HepG2 (cell line): ENCODE data around the gene LRRC28. TPM values are rescaled to one million over a fixed set of nuclear protein-coding genes. Genes with fewer than 3 reads are reported as not detected.

ENCODE experiments used
- ATAC-seq: fragments of 200-7000 bp; cut with Tn5 transposase; 3 replicates; pipeline ENCODE4 v1.9.1; 2020; ENCODE audit warnings: mild to moderate bottlenecking, moderate library complexity
- BruUV-seq: library from RNA; stranded (reverse); fragments of 400-500 nt; replicated peaks from 2 replicates; lab custom pipeline; 2021; lab: Mats Ljungman, UMichigan
- CTCF ChIA-PET: fragments of 300-600 bp; formaldehyde crosslinking; extraction: SDS; loops from one replicate; lab custom pipeline; 2021; ENCODE audit warnings: low total read pairs, inconsistent platforms, low intra/inter-chr PET ratio; lab: Yijun Ruan, JAX
- POLR2A ChIA-PET: fragments of 350-600 bp; sonication (Branson Sonifier 250); formaldehyde crosslinking; loops from one replicate; lab custom pipeline; 2020; ENCODE audit warnings: antibody characterized with exemption, inconsistent platforms; lab: Yijun Ruan, JAX
- DNase-seq: peaks from one replicate; pipeline ENCODE4 v3.0.0-alpha.2; 2015; ENCODE audit warnings: low spot score
- FAIRE-seq: peaks from 3 replicates; lab custom pipeline; 2011; peaks lifted over from hg19 to GRCh38; lab: Jason Lieb, UNC
- H2AFZ ChIP-seq: one replicate; pipeline ENCODE4 v1.6.1; 2011; ENCODE audit warnings: low read length, inconsistent platforms
- H3K27ac ChIP-seq: fragments of 300-600 bp; 3 replicates; pipeline ENCODE4 v1.8.0; 2011; ENCODE audit warnings: mixed run types, mild to moderate bottlenecking, mixed read lengths, low read length, inconsistent platforms; ENCODE audit not compliant: insufficient read depth; ENCODE audit errors: extremely low read length
- H3K27me3 ChIP-seq, 2 experiments: fragments of 200-600 bp in 1 of 2; 2 replicates in 1 of 2; 3 replicates in 1 of 2; pipeline versions ENCODE4 v1.6.0 to v1.8.0; 2011; ENCODE audit warnings: low read length in 2 of 2, mild to moderate bottlenecking in 2 of 2, moderate library complexity in 2 of 2, inconsistent platforms in 1 of 2; ENCODE audit not compliant: insufficient read depth in 2 of 2, control insufficient read depth in 1 of 2
- H3K36me3 ChIP-seq, 2 experiments: fragments of 200-600 bp in 1 of 2; replicated peaks in 1 of 2; 2 replicates in 1 of 2; 3 replicates in 1 of 2; pipeline versions ENCODE4 v1.5.1 to v1.8.0; 2011; ENCODE audit warnings: low read length in 2 of 2, inconsistent platforms in 1 of 2; ENCODE audit not compliant: insufficient read depth in 2 of 2, control insufficient read depth in 1 of 2
- H3K4me1 ChIP-seq: 2 replicates; pipeline ENCODE4 v1.5.1; 2012; ENCODE audit warnings: low read length, inconsistent platforms; ENCODE audit not compliant: insufficient read depth
- H3K4me2 ChIP-seq: 2 replicates; pipeline ENCODE4 v1.6.0; 2011; ENCODE audit warnings: low read depth, low read length, inconsistent platforms
- H3K4me3 ChIP-seq, 3 experiments: fragments of 200-600 bp in 1 of 3; sonication (generic), shearing (Covaris generic) in 1 of 3; replicated peaks in 1 of 3; 2 replicates each; pipeline ENCODE4 v1.5.1; 2011 to 2016; ENCODE audit warnings: low read length in 3 of 3, inconsistent platforms in 2 of 3, low read depth in 2 of 3, mild to moderate bottlenecking in 2 of 3, control low read depth in 1 of 3, mixed read lengths in 1 of 3; ENCODE audit not compliant: insufficient read depth in 1 of 3
- H3K79me2 ChIP-seq: one replicate; pipeline ENCODE4 v1.6.1; 2011; ENCODE audit warnings: low read length, inconsistent platforms; ENCODE audit not compliant: insufficient read depth
- H3K9ac ChIP-seq: 2 replicates; pipeline ENCODE4 v1.6.0; 2011; ENCODE audit warnings: mild to moderate bottlenecking, low read depth, low read length, inconsistent platforms; ENCODE audit not compliant: insufficient read depth
- H3K9me3 ChIP-seq: 2 replicates; pipeline ENCODE4 v1.5.1; 2012; ENCODE audit warnings: mild to moderate bottlenecking, low read length
- H4K20me1 ChIP-seq: 2 replicates; pipeline ENCODE4 v1.6.0; 2011; ENCODE audit warnings: inconsistent platforms, mild to moderate bottlenecking, low read length, moderate library complexity; ENCODE audit not compliant: insufficient read depth
- CC2D1A ChIP-seq: sonication (generic); formaldehyde crosslinking; IDR thresholded peaks from 2 replicates; pipeline ENCODE4 v1.8.1; 2023; ENCODE audit warnings: mild to moderate bottlenecking, missing genetic modification reagents
- GATAD2A ChIP-seq: IDR thresholded peaks from 2 replicates; pipeline ENCODE4 v1.6.1; 2016
- HDAC6 ChIP-seq: fragments of 200-600 bp; sonication (generic); IDR thresholded peaks from 2 replicates; pipeline ENCODE4 v1.7.0; 2017; ENCODE audit warnings: mild to moderate bottlenecking, antibody characterized with exemption, low read length, low read depth
- POLR2G ChIP-seq: fragments of 200-400 bp; formaldehyde crosslinking; IDR thresholded peaks from 2 replicates; pipeline ENCODE4 v1.6.1; 2018; ENCODE audit warnings: mild to moderate bottlenecking, low read depth, low read length, moderate library complexity
- SOX6 ChIP-seq, 2 experiments: fragments of 450-650 bp in 1 of 2; sonication (generic) in 1 of 2; formaldehyde crosslinking in 1 of 2; IDR thresholded peaks; 2 replicates each; pipeline versions ENCODE4 v1.4.0 to v1.6.1; 2017 to 2020; ENCODE audit warnings: antibody characterized with exemption in 1 of 2, mild to moderate bottlenecking in 1 of 2, missing genetic modification reagents in 1 of 2
- STAT6 ChIP-seq: sonication (generic); formaldehyde crosslinking; IDR thresholded peaks from 2 replicates; pipeline ENCODE4 v1.4.0; 2020; ENCODE audit warnings: missing genetic modification reagents, mild to moderate bottlenecking, borderline replicate concordance
- TCF12 ChIP-seq, 2 experiments: fragments of 450-650 bp in 1 of 2; sonication (generic) in 1 of 2; formaldehyde crosslinking in 1 of 2; IDR thresholded peaks; 2 replicates each; pipeline versions ENCODE4 v1.6.1 to v1.8.0; 2017 to 2022; ENCODE audit warnings: antibody characterized with exemption in 1 of 2, mild to moderate bottlenecking in 1 of 2, missing genetic modification reagents in 1 of 2, moderate library complexity in 1 of 2
- ZFP36 ChIP-seq: fragments of 150-350 bp; IDR thresholded peaks from 2 replicates; pipeline ENCODE4 v1.6.1; 2018; ENCODE audit warnings: borderline replicate concordance, low read length, low read depth; ENCODE audit not compliant: partially characterized antibody
- ZNF34 ChIP-seq: sonication (generic); formaldehyde crosslinking; IDR thresholded peaks from 2 replicates; pipeline ENCODE4 v1.4.0; 2020; ENCODE audit warnings: mild to moderate bottlenecking, missing genetic modification reagents, borderline replicate concordance
- ZNF567 ChIP-seq: sonication (generic); formaldehyde crosslinking; IDR thresholded peaks from 2 replicates; pipeline ENCODE4 v1.8.1; 2023; ENCODE audit warnings: mild to moderate bottlenecking, missing genetic modification reagents, borderline replicate concordance
- ZNF616 ChIP-seq: sonication (generic); formaldehyde crosslinking; IDR thresholded peaks from 2 replicates; pipeline ENCODE4 v1.5.0; 2020; ENCODE audit warnings: low read depth, mild to moderate bottlenecking, missing genetic modification reagents
- WGBS: methylation state at CpG from one replicate; pipeline ENCODE4 v1.1.6; 2017; ENCODE audit warnings: low lambda C conversion rate; 5-methylcytosine and 5-hydroxymethylcytosine counted together
- in situ Hi-C: cut with HindIII; loops from 2 replicates; pipeline ENCODE4 v1.10.0; 2017; ENCODE audit warnings: low pct_unique_long_range_greater_than_20kb; ENCODE audit not compliant: extremely low pct_ligation_motif_present
- intact Hi-C: fragments of 100-400 bp; cut with micrococcal nuclease; formaldehyde crosslinking; loops from one replicate; pipeline ENCODE4 v1.10.0; 2022; ENCODE audit not compliant: unreplicated experiment
- polyA plus RNA-seq, 8 experiments: library from polyadenylated mRNA; depleted of rRNA in 3 of 8; stranded (reverse) in 7 of 8; unstranded in 1 of 8; fragments of >200 nt; fragmentation: Illumina TruSeq in 4 of 8; extraction: Trizol in 4 of 8; gene quantifications; 2 replicates each; pipeline versions ENCODE4 v1.2.1 to v1.2.3, GENCODE V29; 2011 to 2016; ENCODE audit warnings: low read depth in 4 of 8, missing spikeins in 1 of 8, mixed read lengths in 1 of 8; ENCODE audit not compliant: insufficient read depth in 1 of 8
- total RNA-seq, 5 experiments: library from RNA; depleted of rRNA; stranded (reverse); fragments of >200 nt; fragmentation: Illumina TruSeq; extraction: Trizol; gene quantifications; 2 replicates each; pipeline ENCODE4 v1.2.3, GENCODE V29; 2016; ENCODE audit warnings: low read depth in 1 of 5
- TF ChIP-seq, protein P1 (sequence below): sonication (generic); formaldehyde crosslinking; IDR thresholded peaks from 2 replicates; pipeline ENCODE4 v1.4.0; 2020; ENCODE audit warnings: missing genetic modification reagents

Gene LRRC28
- total and polyA plus RNA-seq, 2 of the 13 experiments (the other 11 are each of a cell fraction or from before 2014, with no cell fraction given) = 17.5 to 21.3 TPM

- no peak for DNase-seq
- no peak for FAIRE-seq
- peaks cover 2% of the 10 kb centered on the region for H3K79me2 ChIP-seq
- H3K9ac ChIP-seq = no peak overlapping the region
- POLR2A ChIA-PET = no interaction called here
- 90% methylated on average over 3 of the region's 3 CpGs for WGBS
- H2AFZ ChIP-seq = no peak overlapping the region
- H3K27ac ChIP-seq = no peak overlapping the region
- H3K27me3 ChIP-seq = no peaks in the 10 kb centered on the region
- no peaks in the 10 kb centered on the region for H3K36me3 ChIP-seq
- H3K4me1 ChIP-seq = peaks cover under 1% of the 10 kb centered on the region; the same call in 1 of the 2 replicates
- H3K9me3 ChIP-seq = no peaks in the 10 kb centered on the region
- H3K4me3 ChIP-seq = no peak overlapping the region
- CTCF ChIA-PET = interaction anchor here (2.3 kb wide), 1 partner anchor 430 kb away, joined by 16 read pairs; no protein-coding TSS in a partner anchor
- ATAC-seq = no peak
- in situ Hi-C loops (loop anchor here (25.0 kb wide), 2 partner anchors 864 to 1064 kb away; partner anchors contain the start of gene ADAMTS17), intact Hi-C loops (loop anchor here (1.0 kb wide), 2 partner anchors 430 to 482 kb away; no protein-coding TSS in a partner anchor)
- no peak overlapping the region for H3K4me2 ChIP-seq
- no peaks in the 10 kb centered on the region for H4K20me1 ChIP-seq
- no TSS peak for BruUV-seq
- TF ChIP-seq SOX6 (IDR thresholded peaks at IDR 0.05) (no peak), SOX6 (CRISPR knock-in tag; IDR thresholded peaks at IDR 0.05) (no peak), ZNF34 (no peak), HDAC6 (no peak)
Observed at GRCh38 chr15:99273801-99274200, 22.5 kb downstream of the LRRC28 start.

DNA sequence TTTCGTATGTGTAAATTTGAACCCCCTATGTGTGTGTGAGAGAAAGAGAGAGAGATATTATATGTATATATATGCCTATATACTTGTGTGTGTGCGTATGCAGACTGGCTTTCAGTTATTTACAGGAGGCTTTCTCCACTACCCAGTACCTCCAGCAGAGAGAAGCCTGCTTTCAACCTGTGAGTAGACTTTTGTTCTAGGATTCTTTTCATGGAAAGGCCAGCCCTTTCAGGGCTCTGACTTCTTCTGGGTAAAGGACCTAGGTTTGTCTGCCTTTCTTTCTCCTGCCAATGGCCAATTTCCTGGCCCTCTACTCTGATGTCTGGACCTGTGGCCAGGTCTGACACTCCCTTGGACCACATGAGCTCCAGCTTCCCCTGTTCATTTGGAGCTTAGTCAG is 23.8 kb downstream of the LRRC28 start:
- H3K4me1 ChIP-seq = no peaks in the 10 kb centered on the region
- FAIRE-seq (no peak), ATAC-seq (no peak), DNase-seq (no peak)
- H3K27ac ChIP-seq = no peak overlapping the region
- H3K4me3 ChIP-seq = no peak overlapping the region
- no peak overlapping the region for H3K9ac ChIP-seq
- 99% methylated on average over 2 of the region's 2 CpGs for WGBS
- in situ Hi-C loops (no loop called here), intact Hi-C loops (no loop called here)
- H3K9me3 ChIP-seq = no peaks in the 10 kb centered on the region
- ChIA-PET CTCF (no interaction called here), POLR2A (no interaction called here)
- H3K36me3 ChIP-seq = no peaks in the 10 kb centered on the region
- no TSS peak for BruUV-seq
- H3K79me2 ChIP-seq = peaks cover 2% of the 10 kb centered on the region
- H2AFZ ChIP-seq = no peak overlapping the region
- no peak overlapping the region for H3K4me2 ChIP-seq
- H4K20me1 ChIP-seq = no peaks in the 10 kb centered on the region
- no peaks in the 10 kb centered on the region for H3K27me3 ChIP-seq
- no peak for TF ChIP-seq GATAD2A
- no peak for TF ChIP-seq CC2D1A (CRISPR knock-in tag)
- TF ChIP-seq ZNF567 (CRISPR knock-in tag) = no peak
- TF ChIP-seq ZNF616 (CRISPR knock-in tag) = no peak
- TF ChIP-seq TCF12 (IDR thresholded peaks at IDR 0.05) = no peak
- no peak for TF ChIP-seq TCF12 (CRISPR knock-in tag; IDR thresholded peaks at IDR 0.05)
- no peak for TF ChIP-seq POLR2G
- no peak for TF ChIP-seq ZFP36
- TF ChIP-seq STAT6 (CRISPR knock-in tag) = no peak
- TF ChIP-seq, protein P1, sequence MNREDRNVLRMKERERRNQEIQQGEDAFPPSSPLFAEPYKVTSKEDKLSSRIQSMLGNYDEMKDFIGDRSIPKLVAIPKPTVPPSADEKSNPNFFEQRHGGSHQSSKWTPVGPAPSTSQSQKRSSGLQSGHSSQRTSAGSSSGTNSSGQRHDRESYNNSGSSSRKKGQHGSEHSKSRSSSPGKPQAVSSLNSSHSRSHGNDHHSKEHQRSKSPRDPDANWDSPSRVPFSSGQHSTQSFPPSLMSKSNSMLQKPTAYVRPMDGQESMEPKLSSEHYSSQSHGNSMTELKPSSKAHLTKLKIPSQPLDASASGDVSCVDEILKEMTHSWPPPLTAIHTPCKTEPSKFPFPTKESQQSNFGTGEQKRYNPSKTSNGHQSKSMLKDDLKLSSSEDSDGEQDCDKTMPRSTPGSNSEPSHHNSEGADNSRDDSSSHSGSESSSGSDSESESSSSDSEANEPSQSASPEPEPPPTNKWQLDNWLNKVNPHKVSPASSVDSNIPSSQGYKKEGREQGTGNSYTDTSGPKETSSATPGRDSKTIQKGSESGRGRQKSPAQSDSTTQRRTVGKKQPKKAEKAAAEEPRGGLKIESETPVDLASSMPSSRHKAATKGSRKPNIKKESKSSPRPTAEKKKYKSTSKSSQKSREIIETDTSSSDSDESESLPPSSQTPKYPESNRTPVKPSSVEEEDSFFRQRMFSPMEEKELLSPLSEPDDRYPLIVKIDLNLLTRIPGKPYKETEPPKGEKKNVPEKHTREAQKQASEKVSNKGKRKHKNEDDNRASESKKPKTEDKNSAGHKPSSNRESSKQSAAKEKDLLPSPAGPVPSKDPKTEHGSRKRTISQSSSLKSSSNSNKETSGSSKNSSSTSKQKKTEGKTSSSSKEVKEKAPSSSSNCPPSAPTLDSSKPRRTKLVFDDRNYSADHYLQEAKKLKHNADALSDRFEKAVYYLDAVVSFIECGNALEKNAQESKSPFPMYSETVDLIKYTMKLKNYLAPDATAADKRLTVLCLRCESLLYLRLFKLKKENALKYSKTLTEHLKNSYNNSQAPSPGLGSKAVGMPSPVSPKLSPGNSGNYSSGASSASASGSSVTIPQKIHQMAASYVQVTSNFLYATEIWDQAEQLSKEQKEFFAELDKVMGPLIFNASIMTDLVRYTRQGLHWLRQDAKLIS (CRISPR knock-in tag) = no peak
